Hematopoietic multipotent progenitor cell treated with erythropoietin and hydrocortisone succinate and interleukin-3 and kit ligand, for 6 days (in vitro differentiated cells): ENCODE measurements around the gene PCBD1.
"Not testable (repeated sequence)": the region's sequence is repeated elsewhere in the genome, so short reads cannot be mapped to it uniquely, and the experiment has no call there.

Experiments
- DNase-seq: peaks from one replicate; pipeline ENCODE4 v3.0.0-alpha.2; 2015

The PCBD1 gene

GRCh38 chr10:70861495-70862197 is 26.7 kb downstream of the PCBD1 start:
- not testable (repeated sequence) for DNase-seq

GRCh38 chr10:70858759-70859158 is 29.6 kb downstream of the PCBD1 start:
- DNase-seq: no peak

- DNase-seq: no peak
Measured at GRCh38 chr10:70856454-70856853, 31.9 kb downstream of the PCBD1 start.

- no peak for DNase-seq
Measured at GRCh38 chr10:70853457-70853856, 34.9 kb downstream of the PCBD1 start.

GRCh38 chr10:70853038-70853437 is 35.3 kb downstream of the PCBD1 start:
- DNase-seq: peak; percentile 28

GRCh38 chr10:70851597-70852475 is 36.5 kb downstream of the PCBD1 start:
- DNase-seq: no peak

GRCh38 chr10:70850097-70850496 is 38.3 kb downstream of the PCBD1 start:
- DNase-seq: no peak

- DNase-seq: no peak
Measured at GRCh38 chr10:70849582-70850016, 38.8 kb downstream of the PCBD1 start.

GRCh38 chr10:70847659-70848360 is 40.6 kb downstream of the PCBD1 start:
- DNase-seq: no peak

GRCh38 chr10:70846795-70847194 is 41.6 kb downstream of the PCBD1 start:
- DNase-seq: no peak

- no peak for DNase-seq
Measured at GRCh38 chr10:70845816-70846215, 42.5 kb downstream of the PCBD1 start.

GRCh38 chr10:70845256-70845655 is 43.1 kb downstream of the PCBD1 start:
- DNase-seq: no peak

GRCh38 chr10:70843776-70844489 is 44.4 kb downstream of the PCBD1 start:
- DNase-seq: no peak

GRCh38 chr10:70843333-70843732 is 45.0 kb downstream of the PCBD1 start:
- DNase-seq: peak; percentile 29

- DNase-seq: peak; percentile 8
Measured at GRCh38 chr10:70840836-70841235, 47.5 kb downstream of the PCBD1 start.

GRCh38 chr10:70838270-70838805 is 50.0 kb downstream of the PCBD1 start:
- no peak for DNase-seq

- DNase-seq: no peak
Measured at GRCh38 chr10:70837660-70838059, 50.7 kb downstream of the PCBD1 start.

GRCh38 chr10:70836319-70836718 is 52.0 kb downstream of the PCBD1 start:
- DNase-seq: no peak

- DNase-seq: no peak
Measured at GRCh38 chr10:70834441-70835151, 53.8 kb downstream of the PCBD1 start.

- no peak for DNase-seq
Measured at GRCh38 chr10:70834021-70834420, 54.3 kb downstream of the PCBD1 start.

- DNase-seq: no peak
Measured at GRCh38 chr10:70833601-70834000, 54.8 kb downstream of the PCBD1 start.
